ENCODE results near the gene AATK. TPM values are rescaled to one million over a fixed set of nuclear protein-coding genes. Genes with fewer than 3 reads are reported as not detected.

Gene AATK
- total RNA-seq, 1 experiment from 2014 or later, result 4.4 TPM

GRCh38 chr17:81184555-81184954, 18.5 kb upstream of the AATK start:
- H3K79me2 ChIP-seq (ENCODE audit: insufficient read depth, low read length), result no peaks in the 10 kb centered on the region
- DNase-seq (ENCODE audit: low read depth, low spot score) (no peak), ATAC-seq (no peak)
- ChIA-PET CTCF (no interaction called here), POLR2A (no interaction called here), RAD21 (ENCODE audit: low non-redundant PET in 1 of 2, low total read pairs in 2 of 2, uncharacterized antibody in 2 of 2, unreplicated experiment in 2 of 2) (no interaction called here)
- no peak overlapping the region for H3K27ac ChIP-seq (ENCODE audit: low read depth, low read length)
- BruUV-seq (replicated peaks), result no TSS peak
- H3K36me3 ChIP-seq (ENCODE audit: control insufficient read depth in 1 of 2, insufficient read depth in 2 of 2, low read length in 2 of 2), result no peaks in the 10 kb centered on the region
- H3K27me3 ChIP-seq (ENCODE audit: insufficient read depth, low read length), result no peaks in the 10 kb centered on the region
- no peaks in the 10 kb centered on the region for H3K4me1 ChIP-seq (ENCODE audit: control insufficient read depth in 1 of 2, insufficient read depth in 2 of 2, low read length in 2 of 2)
- H3K9me2 ChIP-seq (ENCODE audit: insufficient read depth), result no peaks in the 10 kb centered on the region
- no peak overlapping the region for H2AFZ ChIP-seq (ENCODE audit: low read depth, low read length, poor library complexity, severe bottlenecking)
- H3K4me2 ChIP-seq (ENCODE audit: low read length), result no peak overlapping the region
- intact Hi-C loops (cut with micrococcal nuclease), result no loop called here
- H3K9me3 ChIP-seq (ENCODE audit: control insufficient read depth in 1 of 2, insufficient read depth in 1 of 2, low read depth in 1 of 2, low read length in 2 of 2), result no peaks in the 10 kb centered on the region
- no peak overlapping the region for H3K4me3 ChIP-seq (replicated peaks in 1 of 2; ENCODE audit: low read depth in 1 of 2, low read length in 2 of 2)
- H4K20me1 ChIP-seq (ENCODE audit: insufficient read depth), result no peaks in the 10 kb centered on the region
- TF ChIP-seq POLR2AphosphoS5 (IDR thresholded peaks at IDR 0.05; ENCODE audit: low read depth, low read length) (no peak), CEBPB (IDR thresholded peaks at IDR 0.05; ENCODE audit: low read depth) (no peak), CTCF (IDR thresholded peaks at IDR 0.05 in 2 of 3, conservative IDR thresholded peaks at IDR 0.05 in 1 of 3; ENCODE audit: borderline replicate concordance in 1 of 3, insufficient read depth in 1 of 3, low read depth in 2 of 3, low read length in 2 of 3) (no peak), EZH2 (IDR thresholded peaks at IDR 0.05) (no peak), SP1 (IDR thresholded peaks at IDR 0.05; ENCODE audit: low read depth) (no peak), SIN3A (IDR thresholded peaks at IDR 0.05; ENCODE audit: low read depth) (no peak), TCF7L2 (IDR thresholded peaks at IDR 0.05; ENCODE audit: borderline replicate concordance, extremely low read depth, insufficient read depth, insufficient read length) (no peak)
- no peak overlapping the region for H3K9ac ChIP-seq (ENCODE audit: low read length)

- ChIA-PET CTCF (no interaction called here), POLR2A (no interaction called here), RAD21 (ENCODE audit: low non-redundant PET in 1 of 2, low total read pairs in 2 of 2, uncharacterized antibody in 2 of 2, unreplicated experiment in 2 of 2) (no interaction called here)
- H3K9ac ChIP-seq (ENCODE audit: low read length), result no peak overlapping the region
- H3K36me3 ChIP-seq (ENCODE audit: control insufficient read depth in 1 of 2, insufficient read depth in 2 of 2, low read length in 2 of 2), result no peaks in the 10 kb centered on the region
- H2AFZ ChIP-seq (ENCODE audit: low read depth, low read length, poor library complexity, severe bottlenecking), result no peak overlapping the region
- H4K20me1 ChIP-seq (ENCODE audit: insufficient read depth), result no peaks in the 10 kb centered on the region
- no peaks in the 10 kb centered on the region for H3K9me3 ChIP-seq (ENCODE audit: control insufficient read depth in 1 of 2, insufficient read depth in 1 of 2, low read depth in 1 of 2, low read length in 2 of 2)
- no peak overlapping the region for H3K4me3 ChIP-seq (replicated peaks in 1 of 2; ENCODE audit: low read depth in 1 of 2, low read length in 2 of 2)
- BruUV-seq (replicated peaks), result no TSS peak
- no peak overlapping the region for H3K4me2 ChIP-seq (ENCODE audit: low read length)
- intact Hi-C loops (cut with micrococcal nuclease), result no loop called here
- no peaks in the 10 kb centered on the region for H3K27me3 ChIP-seq (ENCODE audit: insufficient read depth, low read length)
- TF ChIP-seq JUND (IDR thresholded peaks at IDR 0.05) (no peak), ELF1 (IDR thresholded peaks at IDR 0.05; ENCODE audit: borderline replicate concordance, low read depth) (no peak), REST (IDR thresholded peaks at IDR 0.05; ENCODE audit: low read depth) (no peak), SIN3A (IDR thresholded peaks at IDR 0.05; ENCODE audit: low read depth) (no peak), EGR1 (IDR thresholded peaks at IDR 0.05; ENCODE audit: low read depth) (no peak), POLR2A (IDR thresholded peaks at IDR 0.05; ENCODE audit: borderline replicate concordance, extremely low read depth, insufficient read depth, insufficient read length) (no peak)
- H3K27ac ChIP-seq (ENCODE audit: low read depth, low read length), result no peak overlapping the region
- no peaks in the 10 kb centered on the region for H3K79me2 ChIP-seq (ENCODE audit: insufficient read depth, low read length)
- no peak for DNase-seq (ENCODE audit: low read depth, low spot score)
- no peaks in the 10 kb centered on the region for H3K4me1 ChIP-seq (ENCODE audit: control insufficient read depth in 1 of 2, insufficient read depth in 2 of 2, low read length in 2 of 2)
- H3K9me2 ChIP-seq (ENCODE audit: insufficient read depth), result no peaks in the 10 kb centered on the region
- ATAC-seq, result no peak
These were observed 17.8 kb upstream of the AATK start for GRCh38 chr17:81183807-81184206.

Measured in HCT116 (cell line).